ENCODE measurements around the gene TM6SF1. TPM values are rescaled to one million over a fixed set of nuclear protein-coding genes. Genes with fewer than 3 reads are reported as not detected.
"Not testable (repeated sequence)": the region's sequence is repeated elsewhere in the genome, so short reads cannot be mapped to it uniquely, and the experiment has no call there.

TM6SF1 gene
- total RNA-seq, 1 donor from 2014 or later, result 4.7 TPM

- no peak for DNase-seq
- H3K4me3 ChIP-seq, result no peak overlapping the region
- no peak overlapping the region for H3K27ac ChIP-seq (replicated peaks)
- H3K4me1 ChIP-seq, result no peaks in the 10 kb centered on the region
- no peak for TF ChIP-seq CTCF (IDR thresholded peaks at IDR 0.05; ENCODE audit: borderline replicate concordance)
- H3K36me3 ChIP-seq, result no peaks in the 10 kb centered on the region
- no peaks in the 10 kb centered on the region for H3K9me3 ChIP-seq (replicated peaks)
- intact Hi-C loops (cut with micrococcal nuclease), result no loop called here
- H3K27me3 ChIP-seq (ENCODE audit: low read depth), result peaks cover 4% of the 10 kb centered on the region
Observed at GRCh38 chr15:83082730-83083386, 24.6 kb upstream of the TM6SF1 start.

- DNase-seq; H3K27me3 ChIP-seq (ENCODE audit: low read depth); H3K4me3 ChIP-seq; H3K9me3 ChIP-seq (replicated peaks); H3K4me1 ChIP-seq; H3K36me3 ChIP-seq; intact Hi-C loops (cut with micrococcal nuclease); H3K27ac ChIP-seq (replicated peaks): not testable (repeated sequence)
Observed at GRCh38 chr15:83085461-83085860, 22.0 kb upstream of the TM6SF1 start.

- H3K36me3 ChIP-seq; H3K27me3 ChIP-seq (ENCODE audit: low read depth); DNase-seq; intact Hi-C loops (cut with micrococcal nuclease); H3K27ac ChIP-seq (replicated peaks); H3K4me1 ChIP-seq; H3K4me3 ChIP-seq; H3K9me3 ChIP-seq (replicated peaks): not testable (repeated sequence)
Observed at GRCh38 chr15:83085864-83086552, 21.4 kb upstream of the TM6SF1 start.

DNA sequence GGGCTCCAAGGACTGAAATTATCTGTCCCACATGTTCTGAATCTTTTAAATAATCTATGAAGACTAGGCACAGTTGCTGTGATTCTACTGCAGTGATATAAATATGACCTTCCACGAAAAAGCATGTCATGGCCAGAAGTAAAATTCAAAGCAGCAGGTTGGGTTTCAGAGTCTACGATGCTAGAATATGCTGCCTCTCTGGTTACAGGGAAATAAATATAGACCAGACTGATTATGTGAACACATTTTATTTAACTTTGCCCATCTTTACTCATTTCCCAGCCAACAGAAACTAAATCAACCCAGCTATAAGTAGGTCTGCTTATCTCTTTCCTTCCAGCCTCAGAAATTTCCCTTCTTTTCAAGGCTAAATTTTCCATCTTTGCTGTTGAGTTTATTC, 19.9 kb upstream of the TM6SF1 start:
- no peak overlapping the region for H3K4me3 ChIP-seq
- no peak for DNase-seq
- intact Hi-C loops (cut with micrococcal nuclease), result no loop called here
- H3K9me3 ChIP-seq (replicated peaks), result no peaks in the 10 kb centered on the region
- no peak for TF ChIP-seq CTCF (IDR thresholded peaks at IDR 0.05; ENCODE audit: borderline replicate concordance)
- H3K27me3 ChIP-seq (ENCODE audit: low read depth), result no peaks in the 10 kb centered on the region
- H3K27ac ChIP-seq (replicated peaks), result no peak overlapping the region
- H3K36me3 ChIP-seq, result no peaks in the 10 kb centered on the region
- peaks cover 1% of the 10 kb centered on the region for H3K4me1 ChIP-seq

DNA sequence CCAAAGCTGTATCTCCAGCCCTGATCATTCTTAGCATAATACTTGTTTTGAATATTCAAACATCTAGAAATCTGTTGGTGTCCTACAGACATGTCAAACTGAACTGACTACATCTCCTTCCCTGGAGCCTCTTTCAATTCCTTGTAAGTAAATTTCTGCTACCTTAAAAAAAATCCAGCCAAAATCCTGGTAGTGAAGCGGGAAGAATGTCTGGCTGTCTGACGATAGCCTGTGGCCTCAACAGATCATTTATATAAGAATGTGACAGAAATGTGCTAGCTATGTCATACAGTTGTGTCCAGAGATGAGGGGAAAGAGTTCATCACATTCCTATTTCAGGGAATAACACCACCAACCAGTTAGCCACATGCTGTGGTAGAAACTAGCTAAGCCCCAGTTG, 18.6 kb upstream of the TM6SF1 start:
- H3K9me3 ChIP-seq (replicated peaks), result no peaks in the 10 kb centered on the region
- H3K4me1 ChIP-seq, result peaks cover 5% of the 10 kb centered on the region
- H3K27me3 ChIP-seq (ENCODE audit: low read depth), result no peaks in the 10 kb centered on the region
- H3K36me3 ChIP-seq, result no peaks in the 10 kb centered on the region
- TF ChIP-seq CTCF (IDR thresholded peaks at IDR 0.05; ENCODE audit: borderline replicate concordance), result no peak
- DNase-seq, result no peak
- intact Hi-C loops (cut with micrococcal nuclease), result no loop called here
- H3K4me3 ChIP-seq, result no peak overlapping the region
- H3K27ac ChIP-seq (replicated peaks), result no peak overlapping the region

GRCh38 chr15:83090465-83090864, 17.0 kb upstream of the TM6SF1 start:
- intact Hi-C loops (cut with micrococcal nuclease), result no loop called here
- no peaks in the 10 kb centered on the region for H3K27me3 ChIP-seq (ENCODE audit: low read depth)
- H3K9me3 ChIP-seq (replicated peaks), result no peaks in the 10 kb centered on the region
- no peak overlapping the region for H3K4me3 ChIP-seq
- H3K27ac ChIP-seq (replicated peaks), result no peak overlapping the region
- H3K36me3 ChIP-seq, result no peaks in the 10 kb centered on the region
- TF ChIP-seq CTCF (IDR thresholded peaks at IDR 0.05; ENCODE audit: borderline replicate concordance), result no peak
- DNase-seq, result no peak
- H3K4me1 ChIP-seq, result peaks cover 5% of the 10 kb centered on the region

DNA sequence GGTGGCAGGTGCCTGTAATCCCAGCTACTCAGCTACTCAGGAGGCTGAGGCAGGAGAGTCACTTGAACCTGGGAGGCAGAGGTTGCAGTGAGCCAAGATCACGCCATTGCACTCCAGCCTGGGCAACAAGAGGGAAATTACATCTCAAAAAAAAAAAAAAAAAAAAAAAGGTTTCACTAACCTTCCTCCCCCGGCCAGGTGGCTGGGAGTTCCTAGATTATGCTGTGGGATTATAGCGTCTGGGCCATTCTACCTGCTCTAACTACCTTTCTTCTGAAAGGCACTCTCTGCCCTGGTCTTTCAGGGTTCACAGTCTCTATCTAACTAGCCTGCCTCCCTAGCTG, 15.5 kb upstream of the TM6SF1 start:
- H3K27ac ChIP-seq (replicated peaks), result peak overlapping the region; percentile 40
- intact Hi-C loops (cut with micrococcal nuclease); H3K9me3 ChIP-seq (replicated peaks); DNase-seq; H3K4me1 ChIP-seq; H3K36me3 ChIP-seq; H3K4me3 ChIP-seq; H3K27me3 ChIP-seq (ENCODE audit: low read depth): not testable (repeated sequence)
